HG03139 (cell line): Measurements from ENCODE around the gene CADM1.

Experiments used
- ATAC-seq: cut with Tn5 transposase; IDR thresholded peaks from one replicate; pipeline ENCODE4 v1.9.1; 2021; ENCODE audit not compliant: unreplicated experiment

Gene CADM1

DNA sequence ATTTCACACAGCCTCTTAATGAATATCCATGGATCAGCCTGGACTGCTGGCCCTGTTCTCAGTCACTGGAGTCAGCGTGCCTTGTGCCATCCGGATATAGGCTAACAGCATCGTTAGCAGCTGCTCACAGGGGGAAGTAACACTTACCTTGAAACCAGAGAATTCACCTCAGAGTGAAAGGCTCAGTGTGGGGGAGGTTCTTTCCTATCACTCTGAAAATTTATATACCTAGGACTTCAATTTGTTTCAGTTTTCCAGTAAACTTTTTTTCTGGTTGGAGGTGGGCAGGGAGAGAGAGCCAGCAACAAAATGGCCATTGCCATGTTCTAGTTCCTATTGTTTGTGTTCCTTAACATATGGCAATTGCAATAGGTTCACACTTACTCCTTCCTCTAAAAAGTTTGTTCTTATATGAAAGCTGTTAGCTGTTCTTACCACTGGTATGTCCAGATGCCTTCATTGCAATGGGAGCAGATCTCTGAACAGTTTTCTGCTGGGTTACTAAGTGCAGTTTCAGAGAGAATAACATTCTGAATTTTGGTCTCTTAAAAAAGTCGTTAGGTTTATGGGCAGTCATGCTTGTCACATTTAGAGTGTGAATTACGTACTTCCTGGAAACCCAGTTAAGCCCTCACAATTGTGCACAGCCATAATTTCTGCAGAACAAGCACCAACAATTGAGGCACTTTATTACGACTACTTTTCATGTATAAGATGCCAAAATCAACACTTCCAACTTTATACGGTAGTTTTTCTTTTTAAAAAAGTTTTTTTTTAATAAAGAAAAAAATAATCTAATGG is 247.6 kb downstream of the CADM1 start:
- ATAC-seq: peak; percentile 93

DNA sequence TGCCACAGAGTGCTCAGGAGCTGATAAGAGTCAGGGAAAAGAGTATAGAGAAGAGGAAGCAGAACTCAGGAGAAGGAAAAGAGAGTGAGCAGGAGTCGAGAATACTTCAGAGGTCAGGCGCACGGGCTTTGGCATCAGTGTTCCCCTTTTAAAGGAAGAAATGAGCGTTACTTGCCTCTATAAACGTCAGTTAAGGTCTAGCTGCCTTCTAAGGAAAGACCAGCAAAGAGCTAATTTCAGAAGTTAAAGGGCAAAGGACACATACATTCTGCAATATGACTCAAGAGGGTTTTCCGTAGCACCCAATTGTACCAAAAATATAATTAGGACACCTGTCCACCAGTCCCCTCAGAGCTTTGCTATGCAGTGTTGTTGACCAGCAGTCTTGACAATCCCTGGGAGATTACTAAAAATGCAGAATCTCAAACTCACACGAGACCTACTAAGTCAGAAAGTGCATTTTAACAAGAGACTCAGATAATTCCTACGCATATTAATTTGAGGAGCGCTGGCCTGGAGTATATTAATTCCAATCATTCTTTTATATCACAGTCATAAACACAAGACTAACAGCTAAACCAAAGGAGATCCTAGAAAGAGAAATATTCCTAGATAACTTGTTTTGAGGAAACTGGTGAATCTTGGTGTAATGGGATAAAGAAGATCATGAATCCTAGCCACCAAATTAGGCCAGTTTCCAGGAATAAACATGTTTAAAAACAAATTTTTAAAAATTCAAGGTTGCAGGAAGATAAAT is 249.0 kb downstream of the CADM1 start:
- no peak for ATAC-seq

DNA sequence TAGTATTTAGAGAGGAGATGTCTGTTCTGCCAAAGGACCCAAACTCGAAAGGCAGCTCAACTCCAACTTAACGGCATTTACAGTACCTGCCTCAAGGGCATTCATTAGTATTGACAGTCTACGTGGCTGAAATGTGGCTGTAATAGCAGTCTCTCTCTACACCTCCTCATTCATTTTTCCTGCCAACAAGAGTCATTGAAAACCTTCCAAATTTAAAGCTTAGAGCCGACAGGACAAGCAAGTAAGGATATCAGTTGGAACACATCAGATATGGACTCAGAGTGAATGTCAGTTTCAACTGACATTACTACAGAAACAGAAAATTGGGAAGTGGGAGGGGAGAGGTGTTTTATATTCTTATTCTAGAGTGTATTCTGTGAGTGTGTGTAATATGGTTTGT is 253.1 kb downstream of the CADM1 start:
- no peak for ATAC-seq

DNA sequence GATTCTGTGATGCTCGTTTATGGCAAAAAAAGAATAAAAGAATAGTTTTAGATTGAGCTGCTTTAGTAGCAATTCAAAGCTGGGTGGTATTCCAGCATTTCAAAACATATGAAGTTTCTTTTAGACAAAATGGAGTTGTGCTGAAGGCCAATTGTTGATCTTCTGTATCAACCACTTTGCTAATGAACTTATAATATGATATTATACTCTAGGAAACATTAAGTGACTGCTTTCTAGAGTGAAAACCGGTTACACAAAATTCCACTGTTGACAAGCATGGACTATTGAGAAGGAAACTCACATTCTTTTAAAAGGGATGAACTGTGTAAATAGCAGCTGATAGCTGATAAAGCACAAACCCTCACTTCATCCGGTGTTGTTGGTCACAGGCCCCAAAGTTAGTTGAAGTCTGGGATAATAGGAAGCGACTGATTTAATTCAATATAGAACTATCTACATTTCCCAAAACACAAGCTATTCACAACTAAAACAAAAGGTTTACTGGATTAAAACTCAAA is 255.1 kb downstream of the CADM1 start:
- ATAC-seq: no peak

DNA sequence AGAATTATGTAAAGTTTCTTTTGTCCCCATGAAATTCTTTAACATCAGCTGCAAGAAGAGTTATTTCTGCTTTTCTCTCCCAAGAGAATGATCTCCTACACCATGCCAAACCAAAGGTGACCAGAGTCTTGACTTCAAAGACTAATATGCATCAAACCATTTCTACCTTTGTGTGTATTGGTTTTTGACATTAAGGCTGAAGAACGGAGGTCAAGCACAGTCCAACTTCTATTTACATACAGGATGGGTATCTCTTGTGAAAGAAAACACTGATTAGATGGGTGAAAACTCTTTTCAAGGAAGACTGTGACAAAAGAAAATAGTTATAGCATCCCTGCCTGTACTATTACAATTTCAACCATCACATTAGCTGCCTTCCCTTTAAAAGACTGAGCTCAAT is 256.3 kb downstream of the CADM1 start:
- no peak for ATAC-seq

DNA sequence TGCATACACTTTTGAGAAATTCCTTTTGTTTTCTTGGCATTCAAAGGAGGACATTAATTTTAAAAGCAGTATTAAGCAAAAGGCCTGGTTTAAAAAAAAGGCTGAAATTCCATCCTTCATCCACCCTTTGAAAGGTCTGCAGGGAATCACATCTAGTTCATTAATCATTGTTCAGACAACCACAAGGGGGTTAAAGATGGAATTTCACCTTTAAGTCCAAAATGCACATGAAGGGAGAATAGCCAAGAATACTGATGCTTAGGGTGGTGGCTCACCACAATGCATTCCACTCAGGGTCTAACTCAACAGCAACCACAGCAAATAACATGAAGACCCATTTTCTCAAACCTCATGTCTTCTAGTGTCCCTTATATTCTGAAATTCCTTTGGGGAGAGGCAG is 256.9 kb downstream of the CADM1 start:
- no peak for ATAC-seq

DNA sequence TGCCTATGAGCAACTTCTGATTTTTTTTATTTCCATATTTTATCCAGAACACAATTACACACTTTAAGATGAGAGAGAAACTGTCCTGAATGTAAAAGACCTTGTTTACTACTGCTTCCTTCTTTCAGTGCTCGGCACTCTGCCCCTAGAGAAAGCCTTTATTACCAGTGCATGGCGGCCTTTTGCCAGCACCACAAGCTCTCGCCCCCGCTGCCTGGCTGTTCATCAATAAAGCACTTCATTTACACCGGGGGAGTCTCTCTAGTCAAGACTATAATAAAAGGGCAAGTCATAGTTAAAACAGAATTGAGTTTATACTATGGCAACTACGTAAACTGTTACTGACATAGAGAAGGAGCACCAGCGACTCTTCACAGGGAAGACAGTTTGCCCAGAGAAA is 259.5 kb downstream of the CADM1 start:
- ATAC-seq: no peak

DNA sequence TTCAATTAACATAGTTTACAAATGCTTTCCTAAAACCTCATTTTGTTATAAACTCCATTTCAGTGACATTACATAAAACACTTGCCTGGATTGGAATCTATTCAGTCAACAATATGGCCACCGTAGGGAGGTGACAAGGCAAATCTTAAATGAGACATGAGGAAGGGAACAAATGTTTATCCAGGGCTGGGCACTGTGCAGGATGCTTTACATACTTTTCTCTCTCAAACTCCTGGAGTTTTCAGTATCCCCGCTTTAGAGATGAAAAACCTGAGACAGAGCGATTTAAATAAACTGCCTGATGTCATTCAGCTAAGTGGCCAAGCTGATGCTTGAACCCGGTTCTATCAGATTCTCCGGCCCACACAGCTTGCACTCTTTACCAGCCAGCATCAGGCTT is 259.9 kb downstream of the CADM1 start:
- no peak for ATAC-seq

DNA sequence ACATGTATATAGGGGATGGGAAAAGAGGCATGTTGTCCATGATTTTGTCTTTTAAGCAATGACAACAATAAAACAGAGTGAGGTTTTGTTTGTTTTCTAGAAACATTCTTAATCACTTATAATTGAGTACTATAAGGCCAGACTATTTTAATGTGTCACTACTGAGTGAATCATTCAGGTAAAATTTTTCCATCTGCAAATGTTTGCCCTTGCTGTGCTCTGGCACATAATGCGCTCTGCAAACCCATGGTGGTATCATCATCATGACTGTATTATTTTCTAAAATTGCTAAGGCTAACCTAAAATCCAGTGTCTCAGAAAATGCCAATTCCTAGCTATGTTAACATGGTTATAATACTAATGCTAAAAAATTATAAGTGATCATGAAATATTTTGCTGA is 261.2 kb downstream of the CADM1 start:
- ATAC-seq: no peak

DNA sequence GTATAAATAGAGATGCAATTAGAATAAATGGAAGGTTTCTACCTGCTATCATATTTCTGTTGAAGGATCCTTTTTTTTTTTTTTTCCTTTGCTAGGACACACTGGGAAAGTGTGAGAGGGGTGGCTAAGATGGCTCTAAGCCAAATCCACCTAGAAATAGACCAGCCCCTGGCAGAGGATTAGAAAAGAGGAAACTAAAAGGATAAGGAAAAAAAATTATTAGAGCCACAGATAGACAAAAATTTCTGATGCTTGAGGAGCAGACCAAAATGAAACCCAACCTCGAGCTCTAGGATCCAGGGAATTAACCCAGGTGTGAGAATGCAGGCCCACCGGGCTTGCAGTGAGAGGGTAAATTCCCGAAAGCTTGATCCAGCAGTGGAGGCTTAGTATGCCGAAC is 262.3 kb downstream of the CADM1 start:
- no peak for ATAC-seq

DNA sequence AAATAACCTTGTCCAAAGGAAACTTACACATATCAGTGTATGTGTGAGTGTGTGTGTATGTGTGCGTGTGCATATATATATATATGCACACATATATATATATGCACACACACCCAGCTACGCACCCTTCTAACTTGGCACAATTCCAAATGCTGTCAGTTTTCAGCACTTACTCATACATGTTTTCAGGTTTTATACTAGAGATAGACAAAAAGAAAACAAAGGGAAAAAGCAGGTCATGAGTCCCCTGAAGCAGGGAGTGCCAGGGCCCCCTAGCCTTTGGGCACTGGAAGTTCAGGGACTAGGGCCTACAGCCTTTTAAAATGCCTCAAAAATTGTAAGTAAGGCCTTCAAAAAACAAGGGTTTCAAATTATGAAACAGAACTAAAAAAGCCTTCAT is 265.4 kb downstream of the CADM1 start:
- no peak for ATAC-seq

DNA sequence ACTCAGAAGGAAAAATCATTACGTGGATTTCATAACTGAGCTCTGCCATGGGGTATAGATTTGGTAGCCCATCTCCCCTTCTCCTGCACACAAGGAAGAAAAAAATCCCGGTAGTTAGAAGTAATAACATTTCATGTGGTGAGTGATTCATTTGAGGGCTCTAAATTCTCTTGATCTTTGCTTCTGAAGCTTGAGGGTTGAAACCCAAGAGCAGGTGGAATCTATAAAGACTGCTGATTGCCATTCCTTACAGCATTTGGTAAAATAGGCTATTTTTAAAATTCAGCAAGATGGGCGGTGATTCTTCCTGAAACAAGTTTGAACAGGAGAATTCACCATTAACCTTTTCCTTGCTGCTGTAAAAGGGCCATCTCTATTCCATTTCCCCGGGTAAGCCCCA is 266.1 kb downstream of the CADM1 start:
- ATAC-seq: no peak

DNA sequence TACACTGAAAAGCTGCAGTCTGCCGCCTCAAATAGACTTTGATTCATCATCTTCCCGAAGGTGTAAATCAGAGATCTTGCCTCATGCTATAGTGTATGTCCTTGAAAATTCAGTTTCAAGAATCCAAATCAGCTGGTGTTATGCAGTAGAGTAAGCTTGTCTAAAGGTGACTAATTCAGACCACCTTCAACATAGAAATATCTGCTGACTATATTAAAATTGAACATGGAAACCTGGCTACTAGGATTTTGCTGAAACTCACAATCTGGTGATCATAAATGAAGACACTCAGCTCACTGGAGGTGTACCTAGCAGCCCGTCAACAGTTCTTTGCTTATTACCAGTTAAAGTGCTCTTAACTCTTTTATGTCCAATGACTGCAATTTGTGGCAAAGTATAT is 266.6 kb downstream of the CADM1 start:
- no peak for ATAC-seq

DNA sequence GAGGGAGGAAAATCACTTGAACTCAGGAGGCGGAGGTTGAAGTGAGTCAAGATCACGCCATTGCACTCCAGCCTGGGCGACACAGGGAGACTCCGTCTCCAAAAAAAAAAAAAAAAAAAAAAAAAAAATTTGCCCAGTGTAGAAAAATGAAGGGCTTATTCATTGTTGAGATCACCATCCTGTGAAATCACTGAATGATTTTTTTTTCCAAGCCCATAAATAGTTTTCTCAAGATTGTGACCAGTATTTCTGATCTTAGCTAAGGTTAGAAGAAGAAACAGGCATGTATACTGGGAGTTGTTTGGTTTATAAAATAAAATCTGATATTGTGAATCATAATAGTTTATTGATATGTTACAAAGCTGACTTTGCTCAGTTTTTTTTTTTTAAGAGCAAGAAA is 269.4 kb downstream of the CADM1 start:
- ATAC-seq: no peak

DNA sequence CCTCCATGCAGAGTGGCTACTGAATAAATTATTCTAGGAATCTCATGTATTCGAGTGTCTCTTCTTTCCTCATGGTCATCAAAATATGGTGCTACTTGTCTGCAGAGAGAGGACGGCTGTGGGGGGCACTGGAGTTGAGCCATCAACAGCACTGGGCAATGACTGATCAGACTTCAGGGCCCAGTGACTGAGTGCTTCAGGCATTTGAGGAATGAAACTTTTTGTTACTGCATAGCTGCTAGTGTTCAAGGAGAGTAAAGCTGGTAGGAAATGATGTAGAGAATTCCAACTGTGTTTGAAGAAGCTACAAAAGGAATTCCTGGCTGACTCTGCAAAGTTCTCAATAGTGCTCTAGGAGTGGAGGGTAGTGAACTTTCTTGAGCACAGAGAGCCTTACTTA is 277.7 kb downstream of the CADM1 start:
- no peak for ATAC-seq

DNA sequence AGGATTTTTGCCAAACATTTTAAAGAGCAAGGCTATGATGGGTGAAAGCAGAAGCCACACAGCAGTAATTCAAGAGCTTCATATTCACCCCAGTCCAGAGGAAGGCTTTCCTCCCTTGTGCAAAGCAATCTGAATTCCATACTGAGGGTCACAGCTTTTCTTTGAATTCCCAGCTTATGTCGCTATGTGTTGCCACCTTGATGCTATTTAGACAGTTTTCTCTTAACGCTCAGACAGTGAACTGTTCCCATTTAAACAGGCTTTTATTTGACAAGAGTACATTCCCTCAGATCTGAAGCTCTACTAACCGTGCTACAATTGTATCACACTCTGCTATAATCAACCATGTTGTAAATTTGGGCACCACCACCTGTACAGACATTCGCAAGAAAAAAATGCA is 279.7 kb downstream of the CADM1 start:
- ATAC-seq: no peak

DNA sequence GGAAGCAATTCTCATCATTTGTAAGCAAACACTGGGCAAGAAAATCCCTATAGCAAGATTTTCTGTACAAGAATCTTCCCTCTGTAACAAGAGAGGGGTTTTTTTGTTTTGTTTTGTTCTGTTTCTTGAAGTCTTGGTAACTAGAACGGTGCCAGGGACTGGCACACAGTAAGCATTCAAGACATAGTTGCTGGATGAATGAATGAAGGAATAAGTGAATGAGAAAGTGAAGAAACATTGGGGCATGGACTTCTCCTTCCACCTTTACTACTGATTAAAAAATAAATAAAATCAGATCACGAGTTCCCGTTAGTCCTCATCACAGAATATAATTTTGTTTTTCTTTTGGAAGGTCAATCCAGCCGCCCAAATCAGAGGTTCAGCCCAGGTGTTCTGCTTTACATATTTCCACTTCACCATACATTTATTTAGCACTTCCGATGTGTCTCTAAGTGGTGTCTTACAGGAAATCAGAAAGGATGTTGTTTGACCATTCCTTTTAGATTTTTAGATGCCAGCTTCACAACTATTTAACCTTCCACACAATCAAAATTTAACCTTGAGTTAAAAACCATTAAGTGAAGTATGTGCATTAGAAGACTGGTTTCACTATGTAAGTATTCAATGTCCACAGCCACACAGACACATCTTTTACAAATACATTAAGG is 281.2 kb downstream of the CADM1 start:
- ATAC-seq: peak; percentile 29

DNA sequence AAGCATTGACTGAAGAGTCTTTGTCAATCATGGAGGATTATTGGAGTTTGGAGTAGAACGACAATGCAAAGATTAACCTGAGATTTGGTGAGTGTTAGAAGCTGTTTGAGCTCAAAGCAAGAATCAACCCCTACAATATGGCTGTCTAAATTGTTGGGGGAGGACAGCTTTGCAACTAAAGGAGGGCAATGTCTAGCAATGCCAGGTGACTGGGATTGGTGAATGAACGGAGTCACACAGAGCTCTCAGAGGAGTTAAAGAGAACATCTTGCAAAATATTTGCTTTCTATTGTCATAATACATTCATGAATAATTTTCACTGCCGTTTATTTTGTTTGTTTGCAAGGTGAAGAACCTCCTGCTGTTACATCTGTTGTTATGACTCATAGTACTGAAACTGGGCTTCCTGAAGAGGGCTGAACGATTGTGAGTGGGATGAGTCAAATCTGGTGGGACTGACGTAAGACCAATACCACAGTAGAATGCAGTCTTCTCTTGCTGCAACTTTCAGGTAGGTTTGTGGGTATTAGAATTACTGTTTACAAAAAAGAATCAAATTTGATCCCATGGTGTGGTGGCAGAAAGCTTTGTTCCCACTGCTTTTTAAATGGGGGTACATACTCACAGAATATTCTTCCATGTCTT is 281.9 kb downstream of the CADM1 start:
- ATAC-seq: peak; percentile 95

DNA sequence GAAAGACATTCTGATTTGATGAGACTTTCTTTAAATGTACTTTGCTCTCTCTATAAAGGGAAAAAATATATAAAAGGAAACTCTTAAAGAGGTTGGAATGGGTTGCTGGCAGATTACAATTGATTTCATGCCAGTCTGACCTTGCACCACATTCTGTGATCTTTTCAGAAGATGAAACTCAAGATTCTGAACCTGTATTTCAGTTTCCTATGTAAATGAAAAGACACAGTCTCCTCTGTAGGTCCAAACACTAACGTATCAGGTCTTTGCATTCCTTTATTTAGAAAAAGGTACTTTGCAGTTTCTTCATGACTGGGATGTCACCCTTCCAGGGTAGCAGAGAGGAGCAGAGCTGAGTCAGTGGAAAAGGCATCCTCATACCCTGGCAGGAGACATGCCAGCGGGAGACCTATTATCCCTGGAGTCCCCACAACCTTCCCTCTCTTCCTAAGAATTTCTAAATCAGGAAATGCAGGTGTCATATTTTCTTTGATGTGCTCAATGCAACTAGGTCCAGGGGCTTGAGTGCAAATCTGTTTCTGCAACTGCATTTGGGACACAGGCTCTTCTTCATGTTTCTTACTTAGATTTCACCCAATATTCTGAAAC is 282.6 kb downstream of the CADM1 start:
- ATAC-seq: no peak

DNA sequence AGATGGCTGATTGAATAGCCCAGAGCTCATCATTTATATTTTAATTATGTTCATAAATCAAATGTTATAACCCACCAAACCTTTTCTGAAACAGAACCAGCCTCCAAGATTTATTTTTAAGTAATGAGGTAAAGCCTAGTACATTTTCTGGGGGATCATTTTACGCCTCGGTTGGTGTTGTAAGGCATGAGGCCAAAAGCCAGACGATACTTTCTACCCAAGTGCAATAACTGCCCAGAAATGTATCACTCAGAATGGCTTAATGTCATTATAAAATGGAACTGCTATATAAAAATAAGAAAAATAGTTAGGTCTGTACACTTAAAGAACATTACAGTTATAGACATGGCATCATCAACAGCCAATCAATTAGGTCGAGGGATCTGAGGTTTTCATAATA is 283.3 kb downstream of the CADM1 start:
- ATAC-seq: no peak

DNA sequence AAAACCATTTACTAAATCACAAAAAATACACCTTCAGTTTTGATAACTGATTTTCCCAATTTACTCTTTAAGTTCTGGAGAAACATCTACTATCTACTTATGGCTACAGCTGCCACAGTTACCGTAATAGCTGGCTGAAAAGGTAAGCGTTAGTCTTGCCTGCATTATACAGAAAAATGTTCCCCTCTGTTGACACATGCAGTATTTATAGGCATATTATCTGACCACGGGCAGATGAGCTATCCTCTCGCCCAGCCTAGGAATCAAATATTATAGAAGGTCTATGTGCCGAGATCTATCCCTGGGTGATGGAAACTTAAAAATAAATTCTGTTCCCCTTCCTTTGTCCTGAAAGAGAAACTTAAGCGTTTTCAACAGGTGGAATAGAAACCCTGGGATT is 283.8 kb downstream of the CADM1 start:
- no peak for ATAC-seq
